Keratinocyte (primary cell): Measurements from ENCODE around the gene CERK. TPM values are rescaled to one million over a fixed set of nuclear protein-coding genes. Genes with fewer than 3 reads are reported as not detected.

Source experiments
- DNase-seq: peaks from one replicate; pipeline ENCODE4 v3.0.0-alpha.2; 2011; ENCODE audit warnings: low read depth, missing footprints, low spot score
- FAIRE-seq: peaks from 2 replicates; lab custom pipeline; 2011; peaks lifted over from hg19 to GRCh38; lab: Jason Lieb, UNC
- H2AFZ ChIP-seq: 2 replicates; pipeline ENCODE4 v1.6.0; 2012; ENCODE audit warnings: low read length, control low read depth, inconsistent platforms; ENCODE audit not compliant: control insufficient read depth
- H3K27ac ChIP-seq: 2 replicates; pipeline ENCODE4 v1.5.1; 2011; ENCODE audit warnings: low read length; ENCODE audit not compliant: control insufficient read depth, insufficient read depth
- H3K27me3 ChIP-seq: 3 replicates; pipeline ENCODE4 v1.6.0; 2011; ENCODE audit warnings: low read length; ENCODE audit not compliant: control insufficient read depth, insufficient read depth; ENCODE audit errors: extremely low read depth
- H3K36me3 ChIP-seq, 2 experiments: 2 replicates in 1 of 2; 3 replicates in 1 of 2; pipeline ENCODE4 v1.5.1; 2011; ENCODE audit warnings: low read length in 2 of 2, mild to moderate bottlenecking in 1 of 2; ENCODE audit not compliant: control insufficient read depth in 2 of 2, insufficient read depth in 2 of 2; ENCODE audit errors: extremely low read depth in 1 of 2
- H3K4me1 ChIP-seq: 3 replicates; pipeline ENCODE4 v1.5.1; 2011; ENCODE audit warnings: low read length; ENCODE audit not compliant: control insufficient read depth, insufficient read depth; ENCODE audit errors: extremely low read depth
- H3K4me2 ChIP-seq: 3 replicates; pipeline ENCODE4 v1.6.0; 2011; ENCODE audit warnings: low read depth, low read length; ENCODE audit not compliant: control insufficient read depth, insufficient read depth; ENCODE audit errors: extremely low read depth
- H3K4me3 ChIP-seq, 3 experiments: fragments of 200-600 bp in 1 of 3; sonication (generic) in 1 of 3; 2 replicates in 2 of 3; 3 replicates in 1 of 3; pipeline ENCODE4 v1.5.1; 2011 to 2016; ENCODE audit warnings: low read length in 3 of 3, mild to moderate bottlenecking in 3 of 3, control low read depth in 2 of 3, inconsistent platforms in 1 of 3, low read depth in 1 of 3, mixed read lengths in 1 of 3, mixed run types in 1 of 3, moderate library complexity in 1 of 3; ENCODE audit not compliant: control insufficient read depth in 2 of 3, insufficient read depth in 2 of 3; ENCODE audit errors: extremely low read depth in 1 of 3
- H3K79me2 ChIP-seq: 2 replicates; pipeline ENCODE4 v1.6.0; 2012; ENCODE audit warnings: low read length; ENCODE audit not compliant: control insufficient read depth, insufficient read depth
- H3K9ac ChIP-seq: 3 replicates; pipeline ENCODE4 v1.6.0; 2011; ENCODE audit warnings: low read length; ENCODE audit not compliant: control insufficient read depth, insufficient read depth; ENCODE audit errors: extremely low read depth
- H3K9me1 ChIP-seq: 3 replicates; pipeline ENCODE4 v1.6.0; 2011; ENCODE audit warnings: low read length; ENCODE audit not compliant: control insufficient read depth, insufficient read depth; ENCODE audit errors: extremely low read depth
- H3K9me3 ChIP-seq: 2 replicates; pipeline ENCODE4 v1.5.1; 2012; ENCODE audit warnings: low read depth, low read length; ENCODE audit not compliant: control insufficient read depth
- H4K20me1 ChIP-seq: 3 replicates; pipeline ENCODE4 v1.6.0; 2011; ENCODE audit warnings: low read length; ENCODE audit not compliant: control insufficient read depth, insufficient read depth; ENCODE audit errors: extremely low read depth
- CTCF ChIP-seq, 3 experiments: IDR thresholded peaks in 1 of 3; conservative IDR thresholded peaks in 1 of 3; optimal IDR thresholded peaks in 1 of 3; 2 replicates in 2 of 3; 3 replicates in 1 of 3; pipeline versions ENCODE3 to v1.5.1; 2011; ENCODE audit warnings: low read length in 3 of 3, mild to moderate bottlenecking in 3 of 3, moderate library complexity in 2 of 3, control low read depth in 1 of 3, inconsistent platforms in 1 of 3; ENCODE audit not compliant: insufficient read depth in 2 of 3; ENCODE audit errors: extremely low read depth in 1 of 3
- EZH2 ChIP-seq: IDR thresholded peaks from one replicate; pipeline ENCODE4 v1.6.1; 2012; ENCODE audit warnings: inconsistent platforms, mild to moderate bottlenecking, low read length, moderate library complexity
- dilution Hi-C: fragments of 300-500 bp; cut with MboI; formaldehyde crosslinking; loops from one replicate; pipeline ENCODE4 v1.7.0; 2020; ENCODE audit warnings: low sequenced_read_pairs; ENCODE audit not compliant: extremely low pct_ligation_motif_present
- polyA plus RNA-seq, 5 experiments: library from polyadenylated mRNA; depleted of rRNA in 3 of 5; stranded (reverse) in 3 of 5; stranded (forward) in 1 of 5; unstranded in 1 of 5; fragments of >200 nt; gene quantifications; 1 replicate in 1 of 5; 2 replicates in 3 of 5; 3 replicates in 1 of 5; pipeline versions ENCODE4 v1.2.1 to v1.2.3, GENCODE V29; 2011 to 2012; ENCODE audit warnings: missing spikeins in 2 of 5, low read depth in 1 of 5, low replicate concordance in 1 of 5

The CERK gene
- polyA plus RNA-seq, 1 donor (not counting 4 experiments of a cell fraction or from before 2014, with no cell fraction given), result 11.9 TPM

GRCh38 chr22:46697811-46698515 lies 40.1 kb downstream of the CERK start:
- no peaks in the 10 kb centered on the region for H3K4me1 ChIP-seq
- no peak overlapping the region for H3K4me3 ChIP-seq
- H3K36me3 ChIP-seq, result peaks cover 19 to 23% of the 10 kb centered on the region in 2 experiments
- H3K27ac ChIP-seq, result no peak overlapping the region
- H3K9me1 ChIP-seq, result no peaks in the 10 kb centered on the region
- TF ChIP-seq EZH2, result no peak
- H3K9me3 ChIP-seq, result no peaks in the 10 kb centered on the region
- H2AFZ ChIP-seq, result no peak overlapping the region
- H3K9ac ChIP-seq, result no peak overlapping the region
- dilution Hi-C loops, result no loop called here
- DNase-seq (no peak), FAIRE-seq (no peak)
- H3K27me3 ChIP-seq, result no peaks in the 10 kb centered on the region
- no peaks in the 10 kb centered on the region for H3K79me2 ChIP-seq
- no peaks in the 10 kb centered on the region for H4K20me1 ChIP-seq
- H3K4me2 ChIP-seq, result no peak overlapping the region

GRCh38 chr22:46696614-46697013 lies 41.4 kb downstream of the CERK start:
- no peak overlapping the region for H3K4me3 ChIP-seq
- no peaks in the 10 kb centered on the region for H3K79me2 ChIP-seq
- peaks cover 21 to 23% of the 10 kb centered on the region in 2 experiments for H3K36me3 ChIP-seq
- FAIRE-seq (no peak), DNase-seq (no peak)
- H3K9me3 ChIP-seq, result no peaks in the 10 kb centered on the region
- H3K9ac ChIP-seq, result no peak overlapping the region
- no peak overlapping the region for H3K4me2 ChIP-seq
- no peaks in the 10 kb centered on the region for H4K20me1 ChIP-seq
- no peak overlapping the region for H2AFZ ChIP-seq
- H3K27me3 ChIP-seq, result no peaks in the 10 kb centered on the region
- no peak for TF ChIP-seq EZH2
- TF ChIP-seq CTCF (optimal IDR thresholded peaks at IDR 0.05 in 1 of 3, IDR thresholded peaks at IDR 0.05 in 1 of 3, conservative IDR thresholded peaks at IDR 0.05 in 1 of 3; ENCODE audit: extremely low read depth in 1 of 3, insufficient read depth in 2 of 3, low read length in 3 of 3), result no peak
- H3K4me1 ChIP-seq, result no peaks in the 10 kb centered on the region
- dilution Hi-C loops, result no loop called here
- no peak overlapping the region for H3K27ac ChIP-seq
- no peaks in the 10 kb centered on the region for H3K9me1 ChIP-seq

- Histone ChIP-seq H2AFZ (no peak overlapping the region), H3K4me2 (no peak overlapping the region), H3K9me3 (no peaks in the 10 kb centered on the region), H3K27me3 (no peaks in the 10 kb centered on the region), H3K27ac (no peak overlapping the region), H3K9ac (no peak overlapping the region), H3K9me1 (no peaks in the 10 kb centered on the region), H3K4me3 (no peak overlapping the region), H3K4me1 (no peaks in the 10 kb centered on the region), H3K36me3 (peaks cover 21 to 22% of the 10 kb centered on the region in 2 experiments), H4K20me1 (no peaks in the 10 kb centered on the region), H3K79me2 (no peaks in the 10 kb centered on the region)
- DNase-seq (no peak), FAIRE-seq (no peak)
- dilution Hi-C loops, result no loop called here
- TF ChIP-seq CTCF (optimal IDR thresholded peaks at IDR 0.05 in 1 of 3, IDR thresholded peaks at IDR 0.05 in 1 of 3, conservative IDR thresholded peaks at IDR 0.05 in 1 of 3; ENCODE audit: extremely low read depth in 1 of 3, insufficient read depth in 2 of 3, low read length in 3 of 3), result no peak
- no peak for TF ChIP-seq EZH2
Observed at GRCh38 chr22:46696229-46696518, 41.9 kb downstream of the CERK start.
